Stimulated activated CD4-positive, alpha-beta T cell treated with anti-CD3 and anti-CD28 coated beads, Interleukin-2, amount 100 ng/mL, for 4 hours (primary cell): ENCODE data around the gene MEI4.
"Not testable (repeated sequence)": the region's sequence is repeated elsewhere in the genome, so short reads cannot be mapped to it uniquely, and the experiment has no call there.

Experiments
- DNase-seq: peaks from one replicate; pipeline ENCODE4 v3.0.0-alpha.2; 2020; ENCODE audit warnings: low read depth

The MEI4 gene, protein sequence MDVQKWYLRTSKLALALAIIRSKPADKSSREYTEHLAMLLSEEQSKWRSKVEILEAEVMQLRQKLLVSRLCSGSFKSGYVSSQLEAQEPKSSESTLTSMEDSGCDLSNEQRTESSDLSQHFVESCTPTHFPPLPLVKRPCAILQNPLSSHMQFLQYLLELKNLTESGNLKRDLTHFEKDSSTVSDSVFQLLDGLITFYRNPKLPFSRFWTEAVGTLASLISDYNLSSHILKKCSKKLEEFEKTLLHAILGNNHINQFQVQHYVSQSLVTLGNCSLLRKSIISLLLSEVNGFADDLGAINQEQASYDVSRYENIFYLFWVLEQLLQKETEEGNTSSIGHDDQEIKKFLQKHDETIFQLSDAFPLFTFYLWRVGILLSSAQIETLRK

DNA sequence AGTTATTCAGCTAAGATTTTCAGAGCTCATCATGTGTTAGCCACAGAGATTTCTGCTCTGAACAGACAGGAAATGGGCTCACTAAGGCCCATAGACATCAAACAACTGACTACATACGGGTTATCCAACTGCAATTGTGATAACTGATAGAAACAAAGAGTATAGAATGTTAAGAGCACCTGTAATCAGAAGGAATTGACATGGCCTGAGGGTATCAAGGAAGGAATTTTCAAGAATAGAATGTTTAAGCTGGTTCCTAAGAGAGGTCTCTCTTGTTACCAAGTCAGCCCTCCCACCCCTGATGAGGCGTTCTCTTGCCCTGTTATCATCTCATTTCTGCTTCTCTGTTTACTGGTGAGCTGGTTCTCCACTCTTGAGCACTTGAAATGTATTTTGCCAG, at the start of gene MEI4:
Gene MEI4, plus strand, starts transcription at position 301 of the 400 bp plus-strand sequence. CDS start 37,633 bp downstream, outside the sequence.
- no peak for DNase-seq

DNA sequence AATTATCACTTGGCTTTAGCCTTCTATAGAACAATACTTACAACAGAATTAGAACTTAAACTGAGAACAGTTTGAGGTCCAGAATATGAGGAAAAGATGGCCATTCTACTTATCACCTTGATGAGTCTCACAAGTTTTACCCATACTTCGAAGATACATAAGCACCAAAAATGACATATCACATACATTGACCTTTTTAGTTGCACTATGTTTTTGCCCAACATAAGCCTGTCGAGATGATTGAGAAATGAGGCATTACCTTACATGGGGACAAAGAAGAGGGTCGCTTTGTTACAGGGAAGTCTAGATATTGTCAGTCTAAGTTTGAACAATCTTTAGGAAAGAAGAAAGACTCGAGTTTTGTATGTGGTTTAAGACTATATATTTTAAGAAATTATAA, 48.4 kb upstream of the MEI4 start:
- no peak for DNase-seq

DNA sequence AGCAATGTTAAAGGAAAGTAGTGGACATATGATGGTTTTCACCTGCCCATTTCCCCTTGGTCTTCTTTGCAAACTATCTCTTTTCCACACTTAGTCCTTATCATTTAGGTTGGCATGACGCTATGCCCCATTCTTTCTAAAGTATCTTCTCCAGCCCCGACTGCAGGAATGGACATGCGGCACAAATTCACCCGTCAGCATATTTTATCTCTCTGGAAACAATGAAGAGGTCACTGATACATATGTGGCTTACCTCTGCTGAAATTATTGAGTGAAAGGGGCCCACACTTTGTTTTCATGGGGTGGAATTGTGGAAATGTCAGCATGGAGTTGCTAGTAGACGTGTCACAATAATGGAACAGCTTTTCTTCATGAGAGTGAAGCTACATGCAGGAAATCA, 45.8 kb upstream of the MEI4 start:
- no peak for DNase-seq

DNA sequence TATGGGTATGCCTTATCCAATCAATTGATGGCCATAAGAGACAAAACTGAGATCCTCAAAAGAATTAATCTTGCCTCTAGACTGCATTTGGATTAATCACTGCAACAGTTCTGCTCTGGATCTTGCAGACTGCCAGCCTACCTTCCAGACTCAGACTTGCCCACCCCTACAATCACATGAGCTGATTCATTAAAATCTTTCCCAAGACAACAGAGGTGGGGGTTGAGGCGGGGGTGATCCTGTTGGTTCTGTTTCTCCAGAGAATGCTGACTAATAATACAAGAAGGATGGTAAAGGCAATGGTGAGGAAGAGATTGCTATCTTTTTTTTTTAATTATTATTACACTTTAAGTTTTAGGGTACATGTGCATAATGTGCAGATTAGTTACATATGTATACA, 43.7 kb upstream of the MEI4 start:
- DNase-seq, result no peak

DNA sequence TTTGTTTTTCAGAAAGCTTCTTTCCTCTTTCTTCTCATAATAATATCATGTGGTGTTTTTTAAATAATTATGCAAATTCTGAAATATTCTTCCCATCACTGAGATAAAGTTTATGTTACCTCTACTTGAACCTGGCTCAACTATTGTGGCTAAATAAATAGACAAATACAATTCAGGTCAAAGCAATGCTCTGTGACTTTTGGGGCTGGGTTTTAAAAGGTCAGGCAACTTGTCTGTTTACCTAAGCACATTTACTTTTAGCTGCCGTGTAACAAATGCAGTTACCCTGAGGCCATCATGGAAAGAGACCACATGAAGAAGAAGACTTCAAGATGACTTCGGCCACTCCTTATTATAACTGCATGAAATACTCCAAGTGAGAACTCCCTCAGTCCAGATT, 33.7 kb upstream of the MEI4 start:
- DNase-seq, result no peak

DNA sequence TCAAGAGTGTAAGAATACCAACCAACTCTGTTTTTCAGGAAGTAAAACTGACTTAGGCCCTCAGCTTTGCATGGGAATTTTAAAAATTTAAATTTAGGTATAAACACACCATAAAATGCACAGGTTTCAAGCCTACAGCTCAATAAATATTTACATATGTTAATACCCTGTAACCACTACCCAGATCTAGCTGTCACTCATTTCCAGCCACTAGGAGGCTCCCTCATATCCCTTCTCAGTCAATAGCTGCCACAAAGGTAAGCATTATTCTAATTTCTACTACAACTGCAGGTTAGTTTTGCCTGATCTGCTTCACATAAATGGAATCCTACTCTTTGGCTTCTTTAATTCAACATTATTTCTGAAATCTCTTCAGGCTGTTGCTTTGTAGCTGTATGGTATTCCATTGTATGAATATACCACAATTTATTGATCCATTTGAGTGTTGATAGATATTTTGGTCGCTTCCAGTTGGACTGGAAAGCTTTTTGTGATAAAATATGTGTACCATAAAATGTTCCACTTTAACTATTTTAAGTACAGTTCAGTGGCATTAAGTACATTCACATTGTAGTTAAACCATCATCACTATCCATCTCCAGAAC, 32.5 kb upstream of the MEI4 start:
- DNase-seq, result no peak

DNA sequence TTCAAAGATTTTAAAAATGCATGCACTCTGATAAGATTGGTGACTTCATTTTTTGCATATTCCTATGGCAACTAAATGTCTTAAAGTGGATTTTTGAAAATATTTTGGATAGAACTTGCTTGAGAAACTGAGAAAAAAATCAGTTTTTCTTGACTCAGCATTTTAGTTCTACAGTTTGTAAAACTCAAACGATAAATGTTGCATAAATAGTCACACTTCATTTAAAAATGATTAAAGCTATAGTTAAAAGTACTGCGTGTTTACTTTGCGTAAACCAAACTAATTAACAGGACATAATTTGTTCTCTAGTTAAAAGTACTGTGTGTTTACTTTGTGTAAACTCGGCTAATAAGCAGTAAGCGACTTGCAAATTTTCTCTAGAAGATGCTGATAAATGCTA, 28.3 kb upstream of the MEI4 start:
- DNase-seq, result no peak

DNA sequence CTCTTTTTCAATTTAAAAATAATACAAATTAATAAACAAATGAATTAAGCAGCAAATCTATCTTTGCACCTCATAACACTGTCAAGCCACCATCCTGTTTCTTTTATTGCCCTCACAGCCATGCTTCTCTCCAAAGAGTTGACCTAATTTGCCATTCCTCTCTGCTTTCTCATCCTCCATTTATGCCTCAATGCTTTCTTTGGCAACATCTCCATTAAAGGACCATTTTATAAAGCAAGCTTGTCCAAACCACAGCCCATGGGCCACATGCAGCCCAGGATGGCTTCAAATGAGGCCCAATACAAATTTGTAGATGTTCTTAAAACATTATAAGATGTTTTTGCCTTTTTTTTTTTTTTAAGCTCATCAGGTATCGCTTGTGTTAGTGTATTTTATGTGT, 26.4 kb upstream of the MEI4 start:
- DNase-seq, result no peak

DNA sequence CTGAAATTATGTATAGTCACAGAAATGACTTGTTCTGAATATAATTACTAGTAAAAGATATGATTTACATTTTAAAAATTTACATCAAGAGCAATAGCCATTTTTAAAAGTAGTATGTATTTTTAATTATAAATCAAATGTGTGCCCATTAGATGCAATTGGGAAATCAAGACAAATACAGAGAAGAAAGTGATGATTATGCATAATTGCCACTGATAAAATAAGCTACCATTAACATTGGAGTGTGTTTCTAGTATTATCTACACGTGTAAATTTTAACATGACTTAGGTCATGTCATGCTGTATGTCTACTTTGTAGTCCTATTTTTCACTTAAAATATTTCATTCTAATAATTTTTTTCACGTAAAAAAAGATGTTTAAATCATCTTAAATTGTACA, 22.8 kb upstream of the MEI4 start:
- no peak for DNase-seq

DNA sequence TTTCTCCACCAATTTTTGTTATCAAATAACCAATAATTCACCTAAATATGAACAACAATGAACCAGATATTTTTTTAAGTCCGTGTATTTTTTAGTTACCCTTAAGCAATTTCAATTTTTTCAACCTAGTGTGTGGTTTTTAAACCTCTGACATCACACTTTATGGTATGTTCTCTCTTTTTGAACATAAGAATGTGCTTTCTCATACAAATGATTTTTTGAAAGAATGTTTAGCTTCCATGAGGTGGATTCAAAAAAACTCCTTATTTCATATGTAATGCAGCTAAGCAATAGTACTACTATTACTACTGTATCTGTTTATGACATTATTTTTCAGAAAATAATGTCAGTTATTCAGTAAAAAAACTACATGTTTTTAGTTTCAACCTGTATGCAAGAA, 19.4 kb upstream of the MEI4 start:
- no peak for DNase-seq

DNA sequence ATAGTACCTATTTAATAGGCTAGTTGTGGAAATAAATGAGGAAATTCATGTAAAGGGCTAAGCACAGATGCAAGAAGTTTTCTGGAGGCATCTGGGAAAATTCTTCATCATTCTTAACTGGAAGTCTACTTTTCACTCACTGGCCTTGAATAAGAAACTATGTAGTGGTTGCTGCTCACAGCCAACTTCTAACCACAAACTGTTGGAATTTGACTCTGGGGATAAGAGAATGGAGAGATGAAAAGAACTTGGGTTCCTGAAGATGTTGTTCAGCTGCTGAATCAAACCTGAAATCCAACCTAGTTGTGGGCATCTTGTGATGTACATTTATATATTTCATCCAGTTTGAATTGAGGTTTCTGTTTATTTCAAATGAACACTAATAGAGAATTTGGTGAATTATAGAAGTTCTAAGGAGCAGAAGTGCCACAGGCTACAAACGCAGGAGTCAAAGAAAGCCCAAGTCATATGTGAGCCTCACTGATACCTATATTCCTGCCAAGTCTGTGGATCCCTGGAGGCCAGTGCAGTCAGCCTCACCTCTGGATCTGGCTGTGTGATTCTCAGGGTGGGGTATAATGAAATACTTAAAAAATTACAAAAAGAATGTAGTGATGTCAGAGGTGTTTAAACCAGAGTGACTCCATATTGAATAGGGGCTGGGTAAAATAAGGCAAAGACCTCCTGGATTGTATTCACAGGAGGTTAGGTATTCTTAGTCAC, 18.7 kb upstream of the MEI4 start:
- DNase-seq, result no peak

DNA sequence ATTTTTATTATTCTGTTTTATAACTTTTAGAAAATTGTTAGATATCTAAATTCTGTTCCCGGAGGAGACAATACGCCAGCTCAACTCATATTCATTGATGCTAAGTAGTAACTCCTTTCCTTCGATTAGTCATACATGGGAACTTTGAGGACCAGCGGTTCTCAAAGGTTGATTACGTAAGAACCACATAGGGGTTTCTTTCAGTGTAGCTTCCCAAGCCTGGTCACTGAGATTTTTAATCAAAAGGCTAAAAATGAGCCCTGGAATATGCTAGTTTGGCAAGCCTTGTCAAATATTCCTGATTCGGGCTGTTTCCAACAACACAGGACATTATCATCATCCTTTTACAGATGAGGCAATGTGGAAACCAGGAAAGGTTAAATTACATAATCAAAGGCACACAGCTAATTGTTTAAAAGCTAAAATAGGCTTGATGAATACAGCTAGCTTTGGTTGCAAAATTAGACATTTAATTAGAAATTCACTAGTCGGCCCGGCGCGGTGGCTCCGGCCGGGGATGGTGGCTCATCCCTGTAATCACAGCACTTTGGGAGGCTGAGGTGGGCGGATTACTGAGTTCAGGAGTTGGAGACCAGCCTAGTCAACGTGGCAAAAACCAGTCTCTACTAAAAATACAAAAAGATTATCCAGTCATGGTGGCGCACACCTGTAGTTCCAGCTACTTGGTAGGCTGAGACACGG, 14.6 kb upstream of the MEI4 start:
- DNase-seq, result no peak

DNA sequence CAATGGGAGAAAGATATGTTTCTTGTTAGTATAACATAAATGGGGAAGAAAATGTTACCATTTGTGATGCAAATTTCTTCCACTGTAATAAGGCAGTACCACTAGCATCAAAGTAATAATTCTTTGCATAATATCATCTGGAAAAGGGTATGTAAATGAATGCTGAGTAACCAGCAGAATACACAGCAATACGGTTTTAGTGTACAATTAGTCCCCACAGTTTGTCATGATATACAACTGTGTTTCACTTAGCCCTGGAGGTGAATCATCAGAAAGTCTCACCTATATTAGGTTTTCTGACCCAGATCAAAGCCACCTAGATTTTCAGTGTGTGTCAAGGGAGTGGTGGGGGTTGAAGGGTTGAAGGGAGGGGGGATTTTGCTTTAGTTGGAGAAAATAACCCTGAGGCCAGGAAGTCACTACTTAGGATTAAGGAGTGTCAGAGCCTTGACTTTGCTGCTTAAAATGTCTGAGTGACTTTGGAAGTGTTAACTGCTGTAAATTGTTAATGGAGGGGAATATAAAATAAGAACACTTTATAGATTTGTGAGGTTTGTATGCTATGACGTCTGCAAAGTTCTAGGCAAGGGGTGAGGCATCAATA, 8.6 kb upstream of the MEI4 start:
- DNase-seq, result no peak

DNA sequence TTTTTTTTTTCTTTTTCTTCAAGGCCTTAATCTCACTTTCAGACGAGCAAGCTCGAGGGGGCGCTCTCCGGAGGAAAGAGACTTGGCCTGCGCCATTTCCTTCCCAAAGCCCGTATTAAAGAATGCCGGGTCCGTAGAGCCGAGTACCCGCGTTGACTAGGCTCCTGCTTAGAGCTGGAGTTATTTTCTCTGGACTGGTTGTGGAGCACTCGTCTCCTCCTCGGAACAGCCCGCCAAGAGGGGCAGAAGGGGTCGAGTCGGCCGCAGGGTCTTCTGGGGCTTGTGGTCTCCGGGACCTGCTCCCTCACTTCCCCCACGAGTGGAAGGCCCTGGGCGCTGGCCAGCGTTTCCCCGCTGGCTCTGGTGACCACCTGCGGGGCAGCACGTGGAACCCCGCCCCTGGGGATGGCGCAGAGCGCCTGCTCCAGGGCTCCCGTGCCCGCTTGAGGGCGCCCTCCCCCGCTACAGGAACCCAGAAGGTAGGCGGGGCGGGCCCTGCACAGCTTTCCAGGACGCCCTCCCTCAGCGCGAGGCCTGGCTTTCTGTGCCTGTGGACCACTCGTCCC, 2.7 kb upstream of the MEI4 start:
- DNase-seq, result peak; percentile 1

DNA sequence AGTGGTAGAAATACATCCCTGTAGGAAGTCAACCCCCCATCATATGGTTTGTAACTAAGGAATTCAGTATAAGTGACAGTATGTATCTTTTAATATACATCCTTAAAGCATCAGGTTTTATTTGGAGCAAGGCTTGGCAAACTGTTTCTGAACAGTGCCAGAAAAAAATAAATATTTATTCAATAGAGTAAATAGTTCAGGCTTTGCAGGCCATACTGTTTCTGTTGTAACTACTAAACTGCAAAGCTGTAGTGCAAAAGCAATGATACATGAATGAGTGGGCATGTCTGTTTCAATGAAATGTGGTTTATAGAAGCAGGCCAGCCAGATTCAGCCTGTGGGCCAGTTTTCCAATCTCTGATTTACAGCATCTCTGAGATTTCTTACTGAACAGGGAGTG, 977 bp downstream of the MEI4 start:
- no peak for DNase-seq

DNA sequence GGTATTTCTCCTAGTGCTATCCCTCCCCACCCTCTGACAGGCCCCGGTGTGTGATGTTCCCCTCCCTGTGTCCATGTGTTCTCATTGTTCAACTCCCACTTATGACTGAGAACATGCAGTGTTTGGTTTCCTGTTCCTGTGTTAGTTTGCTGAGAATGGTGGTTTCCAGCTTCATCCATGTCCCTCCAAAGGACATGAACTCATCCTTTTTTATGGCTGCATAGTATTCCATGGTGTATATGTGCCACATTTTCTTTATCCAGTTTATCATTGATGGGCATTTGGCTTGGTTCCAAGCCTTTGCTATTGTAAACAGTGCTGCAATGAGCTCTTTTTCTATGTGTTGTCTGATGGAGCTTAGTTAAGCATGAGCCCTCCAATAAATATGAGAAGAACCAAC, 2.2 kb downstream of the MEI4 start:
- DNase-seq, result not testable (repeated sequence)

DNA sequence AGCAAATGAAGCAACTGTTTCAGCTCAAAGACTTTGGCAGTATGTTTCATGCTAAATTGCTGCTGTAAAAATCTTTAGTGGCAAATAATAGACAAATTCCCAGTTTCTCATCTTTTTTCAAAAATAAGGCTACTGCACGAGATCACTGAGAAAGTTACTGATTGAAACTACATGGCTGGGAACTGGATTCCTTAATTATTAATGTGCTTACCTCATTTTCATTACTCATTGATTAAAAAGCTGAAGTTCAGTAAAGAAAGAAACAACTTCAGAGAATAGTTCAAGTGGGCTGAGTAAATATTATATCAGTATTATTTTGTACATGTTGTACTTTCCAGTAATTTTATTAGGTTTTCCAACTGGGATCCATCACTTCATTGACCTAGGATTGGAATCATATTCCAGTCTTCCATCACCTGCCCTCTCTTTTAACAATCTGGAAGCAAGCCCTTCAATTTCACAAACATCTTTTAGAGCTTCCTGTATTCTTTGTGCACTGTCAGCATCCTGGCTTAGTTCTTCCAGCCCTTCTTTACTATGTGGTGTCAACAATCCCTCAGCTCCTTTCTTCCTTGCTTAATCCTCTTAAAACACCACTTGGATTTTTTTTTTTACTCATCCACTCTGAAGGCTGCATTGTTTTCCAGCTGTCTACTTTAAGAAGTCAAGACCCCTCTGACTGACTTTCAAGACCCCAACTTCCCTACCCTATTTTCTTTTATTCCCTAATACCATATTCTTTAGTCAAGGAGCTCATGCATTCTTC, 4.3 kb downstream of the MEI4 start:
- DNase-seq, result no peak

DNA sequence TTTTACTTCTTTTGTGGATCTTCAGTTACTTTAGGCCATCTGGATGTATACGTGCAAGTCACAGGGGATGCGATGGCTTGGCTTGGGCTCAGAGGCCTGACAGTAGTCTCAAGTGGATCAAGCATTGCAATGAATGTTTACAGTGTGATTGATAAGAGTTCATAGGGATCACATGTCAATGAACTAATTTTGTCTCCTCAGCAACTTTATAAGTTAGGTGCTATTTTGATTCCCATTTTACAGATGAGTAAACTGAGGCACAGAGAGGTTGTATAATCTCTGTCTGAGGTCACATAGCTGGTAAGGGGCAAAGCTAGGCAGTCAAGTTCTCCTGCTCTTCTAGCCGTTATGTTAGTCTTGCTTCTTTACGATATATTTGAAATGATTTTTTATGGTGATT, 13.5 kb downstream of the MEI4 start:
- DNase-seq, result no peak

DNA sequence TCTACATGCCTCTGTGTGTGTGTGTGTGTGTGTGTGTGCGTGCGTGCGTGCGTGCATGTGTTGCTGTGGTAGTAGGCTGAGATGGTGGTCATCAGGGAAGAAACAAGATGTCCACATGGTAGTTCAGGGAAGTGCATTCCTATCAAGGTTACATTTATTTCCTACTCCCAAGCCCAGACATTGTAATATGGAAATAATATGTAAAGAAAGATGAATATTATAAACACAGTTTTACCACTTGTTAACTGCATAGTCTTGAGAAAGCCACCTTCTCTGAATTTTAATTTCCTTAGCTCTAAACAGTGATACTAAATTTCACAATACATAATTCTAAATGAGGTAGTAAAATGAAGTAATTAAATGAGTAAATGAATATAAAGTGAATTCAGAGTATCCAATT, 14.0 kb downstream of the MEI4 start:
- DNase-seq, result no peak

DNA sequence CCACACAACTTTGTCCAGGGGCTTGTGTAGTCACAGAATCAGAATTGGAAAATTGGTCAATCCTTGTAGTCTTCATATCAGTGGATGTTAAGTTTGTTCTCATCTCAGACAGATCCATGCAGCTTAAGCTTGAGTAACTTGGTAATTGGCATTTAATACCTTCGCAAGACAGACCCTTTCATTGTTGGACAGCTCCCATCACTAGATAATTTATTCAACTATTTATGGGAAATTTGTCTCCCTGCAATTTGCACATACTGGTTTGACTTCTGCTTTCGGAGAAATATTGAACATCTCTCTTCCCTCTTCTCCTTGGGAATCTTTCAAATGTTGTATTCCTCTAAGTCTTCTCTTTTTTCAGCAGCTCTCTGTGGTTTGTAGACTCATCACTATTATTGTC, 17.1 kb downstream of the MEI4 start:
- DNase-seq, result no peak

DNA sequence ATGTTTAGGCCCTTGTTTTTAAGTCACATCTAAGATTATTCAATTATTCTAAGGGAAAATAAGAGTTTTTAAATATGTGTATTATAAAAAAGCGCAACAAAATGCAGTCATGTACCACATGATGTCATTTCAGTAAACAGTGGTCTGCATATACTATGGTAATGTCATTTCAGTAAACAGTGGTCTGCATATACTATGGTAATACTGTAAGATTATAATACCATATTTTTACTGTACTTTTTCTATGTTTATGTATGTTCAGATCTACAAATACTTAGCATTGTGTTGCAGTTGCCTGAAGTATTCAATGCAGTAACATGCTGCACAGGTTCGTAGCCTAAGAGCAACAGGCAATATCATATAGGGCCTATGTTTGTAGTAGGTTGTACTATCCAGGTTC, 21.4 kb downstream of the MEI4 start:
- no peak for DNase-seq
